ENCODE data around the gene KIF1A.

Gene KIF1A

GRCh38 chr2:240819858-240820606 is at the start of gene KIF1A:
Gene KIF1A, minus strand, starts transcription at chr2:240820219. Its CDS starts 22,467 bp downstream, at chr2:240797752.
- in situ Hi-C loops (cut with MboI; ENCODE audit: low sequenced_read_pairs) = no loop called here

- in situ Hi-C loops (cut with MboI; ENCODE audit: low sequenced_read_pairs) = no loop called here
Observed at GRCh38 chr2:240869109-240869955, 49.3 kb upstream of the KIF1A start.

GRCh38 chr2:240868286-240869108 is 48.5 kb upstream of the KIF1A start, which contains the start of gene AGXT:
Gene AGXT, plus strand, starts transcription at chr2:240868824. Its CDS starts 42 bp downstream, at chr2:240868866.
- in situ Hi-C loops (cut with MboI; ENCODE audit: low sequenced_read_pairs) = no loop called here

GRCh38 chr2:240865391-240865790 is 45.4 kb upstream of the KIF1A start:
- in situ Hi-C loops (cut with MboI; ENCODE audit: low sequenced_read_pairs) = no loop called here

GRCh38 chr2:240864475-240864874 is 44.5 kb upstream of the KIF1A start:
- in situ Hi-C loops (cut with MboI; ENCODE audit: low sequenced_read_pairs) = no loop called here

GRCh38 chr2:240861547-240861946 is 41.5 kb upstream of the KIF1A start:
- in situ Hi-C loops (cut with MboI; ENCODE audit: low sequenced_read_pairs) = no loop called here

GRCh38 chr2:240858871-240859270 is 38.9 kb upstream of the KIF1A start:
- in situ Hi-C loops (cut with MboI; ENCODE audit: low sequenced_read_pairs) = no loop called here

GRCh38 chr2:240858321-240858720 is 38.3 kb upstream of the KIF1A start:
- in situ Hi-C loops (cut with MboI; ENCODE audit: low sequenced_read_pairs) = no loop called here

- in situ Hi-C loops (cut with MboI; ENCODE audit: low sequenced_read_pairs) = no loop called here
Observed at GRCh38 chr2:240857039-240858008, 37.3 kb upstream of the KIF1A start.

GRCh38 chr2:240856151-240856980 is 36.3 kb upstream of the KIF1A start:
- in situ Hi-C loops (cut with MboI; ENCODE audit: low sequenced_read_pairs) = no loop called here

- in situ Hi-C loops (cut with MboI; ENCODE audit: low sequenced_read_pairs) = no loop called here
Observed at GRCh38 chr2:240855670-240856069, 35.7 kb upstream of the KIF1A start.

GRCh38 chr2:240852671-240853314 is 32.8 kb upstream of the KIF1A start:
- in situ Hi-C loops (cut with MboI; ENCODE audit: low sequenced_read_pairs) = no loop called here

- in situ Hi-C loops (cut with MboI; ENCODE audit: low sequenced_read_pairs) = no loop called here
Observed at GRCh38 chr2:240851078-240851991, 31.3 kb upstream of the KIF1A start.

- in situ Hi-C loops (cut with MboI; ENCODE audit: low sequenced_read_pairs) = no loop called here
Observed at GRCh38 chr2:240850756-240851077, 30.7 kb upstream of the KIF1A start.

GRCh38 chr2:240850026-240850425 is 30.0 kb upstream of the KIF1A start:
- in situ Hi-C loops (cut with MboI; ENCODE audit: low sequenced_read_pairs) = no loop called here

- in situ Hi-C loops (cut with MboI; ENCODE audit: low sequenced_read_pairs) = no loop called here
Observed at GRCh38 chr2:240848900-240849680, 29.1 kb upstream of the KIF1A start.

GRCh38 chr2:240847817-240848216 is 27.8 kb upstream of the KIF1A start:
- in situ Hi-C loops (cut with MboI; ENCODE audit: low sequenced_read_pairs) = no loop called here

All from hTERT RPE-1 (cell line).